ENCODE data around the gene PRLHR. TPM values are rescaled to one million over a fixed set of nuclear protein-coding genes. Genes with fewer than 3 reads are reported as not detected.

The PRLHR gene
- total and polyA plus RNA-seq, 7 donors = 0.01 to 0.06 TPM; not detected in 5

GRCh38 chr10:118564652-118565051 is 30.8 kb downstream of the PRLHR start:
- H3K4me3 ChIP-seq = no peak overlapping the region
- no peaks in the 10 kb centered on the region for H3K4me1 ChIP-seq
- peaks cover 8% of the 10 kb centered on the region for H3K9me3 ChIP-seq
- H3K27me3 ChIP-seq (ENCODE audit: insufficient read depth in 3 of 3, low read length in 2 of 3) = peaks cover 0 to 2% (median 0%) of the 10 kb centered on the region in 3 donors
- H3K27ac ChIP-seq = no peak overlapping the region
- no peak for TF ChIP-seq CTCF (IDR thresholded peaks at IDR 0.05)
- WGBS, 3 donors = 10 to 19% (median 16%) methylated on average over 6 of the region's 6 CpGs
- intact Hi-C loops (cut with DNase I) = loop anchor here (5.0 kb wide), 3 partner anchors 158 to 283 kb away; no protein-coding TSS in a partner anchor
- DNase-seq (no peak), ATAC-seq (no peak)
- no peaks in the 10 kb centered on the region for H3K36me3 ChIP-seq (ENCODE audit: insufficient read depth in 1 of 2, low read depth in 1 of 2)

GRCh38 chr10:118564114-118564513 is 31.3 kb downstream of the PRLHR start:
- intact Hi-C loops (cut with DNase I) = no loop called here
- Histone ChIP-seq H3K4me1 (no peaks in the 10 kb centered on the region), H3K36me3 (ENCODE audit: insufficient read depth in 1 of 2, low read depth in 1 of 2) (no peaks in the 10 kb centered on the region), H3K9me3 (peaks cover 8% of the 10 kb centered on the region), H3K4me3 (no peak overlapping the region), H3K27me3 (ENCODE audit: insufficient read depth in 3 of 3, low read length in 2 of 3) (peaks cover 0 to 2% (median 0%) of the 10 kb centered on the region in 3 donors), H3K27ac (no peak overlapping the region)
- DNase-seq (no peak), ATAC-seq (no peak)
- no peak for TF ChIP-seq CTCF (IDR thresholded peaks at IDR 0.05)
- 63 to 74% (median 67%) methylated on average over 3 of the region's 3 CpGs for WGBS, 3 donors

GRCh38 chr10:118563373-118563890 is 32.0 kb downstream of the PRLHR start:
- WGBS, 3 donors = 56 to 68% (median 56%) methylated on average over 3 of the region's 3 CpGs
- H3K36me3 ChIP-seq (ENCODE audit: insufficient read depth in 1 of 2, low read depth in 1 of 2) = no peaks in the 10 kb centered on the region
- no peak for TF ChIP-seq CTCF (IDR thresholded peaks at IDR 0.05)
- peaks cover 8% of the 10 kb centered on the region for H3K9me3 ChIP-seq
- peaks cover 0 to 2% (median 0%) of the 10 kb centered on the region in 3 donors for H3K27me3 ChIP-seq (ENCODE audit: insufficient read depth in 3 of 3, low read length in 2 of 3)
- no peaks in the 10 kb centered on the region for H3K4me1 ChIP-seq
- DNase-seq (no peak), ATAC-seq (peak in 1 of 4 donors; percentile 22)
- H3K4me3 ChIP-seq = no peak overlapping the region
- no peak overlapping the region for H3K27ac ChIP-seq
- intact Hi-C loops (cut with DNase I) = no loop called here

GRCh38 chr10:118562851-118563250 is 32.6 kb downstream of the PRLHR start:
- no peak for TF ChIP-seq CTCF (IDR thresholded peaks at IDR 0.05)
- DNase-seq = no peak
- Histone ChIP-seq H3K9me3 (peaks cover 8% of the 10 kb centered on the region), H3K36me3 (ENCODE audit: insufficient read depth in 1 of 2, low read depth in 1 of 2) (no peaks in the 10 kb centered on the region), H3K27me3 (ENCODE audit: insufficient read depth in 3 of 3, low read length in 2 of 3) (peaks cover 0 to 2% (median 0%) of the 10 kb centered on the region in 3 donors), H3K4me3 (no peak overlapping the region), H3K27ac (no peak overlapping the region), H3K4me1 (no peaks in the 10 kb centered on the region)
- 78 to 87% (median 84%) methylated on average over 1 of the region's 1 CpG for WGBS, 3 donors
- intact Hi-C loops (cut with DNase I) = no loop called here
- no peak for ATAC-seq

GRCh38 chr10:118557946-118558345 is 37.5 kb downstream of the PRLHR start:
- ATAC-seq (no peak), DNase-seq (no peak)
- TF ChIP-seq CTCF (IDR thresholded peaks at IDR 0.05) = no peak
- 39 to 50% (median 41%) methylated on average over 4 of the region's 4 CpGs for WGBS, 3 donors
- H3K9me3 ChIP-seq = peaks cover 8% of the 10 kb centered on the region
- no peak overlapping the region for H3K27ac ChIP-seq
- no peaks in the 10 kb centered on the region for H3K36me3 ChIP-seq (ENCODE audit: insufficient read depth in 1 of 2, low read depth in 1 of 2)
- H3K4me1 ChIP-seq = no peaks in the 10 kb centered on the region
- no peak overlapping the region for H3K4me3 ChIP-seq
- H3K27me3 ChIP-seq (ENCODE audit: insufficient read depth in 3 of 3, low read length in 2 of 3) = peaks cover 0 to 10% (median 0%) of the 10 kb centered on the region in 3 donors
- intact Hi-C loops (cut with DNase I) = no loop called here

Data from psoas muscle (tissue), 8 donors.